IPS DF 4.7 (cell line): ENCODE data around the gene CREB3L1.

Experiments used
- DNase-seq: peaks from one replicate; pipeline ENCODE4 v3.0.0-alpha.2; 2013; ENCODE audit warnings: low spot score; ENCODE audit errors: extremely low read depth

Gene CREB3L1

DNA sequence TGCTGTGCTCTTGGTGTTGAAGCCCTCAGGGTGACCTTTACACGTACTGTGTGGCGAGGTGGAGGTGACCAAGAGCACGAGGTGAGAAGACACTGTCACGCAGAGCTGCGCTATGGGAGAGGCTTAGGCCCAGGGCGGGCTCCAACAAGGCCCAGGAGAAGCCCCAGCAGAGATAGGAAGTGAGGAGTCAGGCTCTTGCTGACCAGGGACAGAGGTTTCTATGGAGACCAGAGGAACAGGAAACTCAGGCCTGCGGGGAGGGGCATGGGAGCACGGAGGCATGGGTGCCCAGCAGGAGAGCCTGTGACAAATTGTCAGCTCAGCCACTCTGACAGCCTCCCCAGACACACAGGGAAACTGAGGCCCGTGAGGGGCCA is 85.6 kb downstream of the CREB3L1 start:
- no peak for DNase-seq

DNA sequence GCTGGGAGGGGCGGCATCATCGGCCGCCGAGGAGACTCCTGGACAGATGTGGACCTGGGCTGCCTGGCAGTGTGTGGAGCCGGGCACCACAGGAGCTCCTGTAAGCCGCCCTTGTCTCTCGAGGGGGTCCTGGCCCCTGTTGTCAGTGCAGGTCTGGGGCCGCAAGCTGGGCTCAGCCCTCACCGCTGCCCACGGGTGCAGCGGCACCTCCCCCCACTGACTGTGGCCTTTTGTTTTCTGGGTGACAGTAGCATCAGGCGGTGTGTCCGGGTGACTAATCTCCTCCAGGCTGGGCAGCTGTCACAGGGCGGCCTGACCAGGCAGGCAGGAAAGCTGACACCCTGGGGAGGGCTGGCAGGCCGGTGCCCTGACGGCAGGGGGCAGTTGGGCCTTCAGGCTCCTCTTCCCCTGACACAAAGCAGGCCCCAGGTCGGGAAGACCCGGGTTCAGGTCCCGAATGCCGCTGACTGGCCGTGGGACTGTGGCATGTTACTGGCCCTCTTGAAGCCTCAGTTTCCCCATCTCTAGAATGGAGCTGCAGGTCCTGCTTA is 86.1 kb downstream of the CREB3L1 start:
- no peak for DNase-seq

DNA sequence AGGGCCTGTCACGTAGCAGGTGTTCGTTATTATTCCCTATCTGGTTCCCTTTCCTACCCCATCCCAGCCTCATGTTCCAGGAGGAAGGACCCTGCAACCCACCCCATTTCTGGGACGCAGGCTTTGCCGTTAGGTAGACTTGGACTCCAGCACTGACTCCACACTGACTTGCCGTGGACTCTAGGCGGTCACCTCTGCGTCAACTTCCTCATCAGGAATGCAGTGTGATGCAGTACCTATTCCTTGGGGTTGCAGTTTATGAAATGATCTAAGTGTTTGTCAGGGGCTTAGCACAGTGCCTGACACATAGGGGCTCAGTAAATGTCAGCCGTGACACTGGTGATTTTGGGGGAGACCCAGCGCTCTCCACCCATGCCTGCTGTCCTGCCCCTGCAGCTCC is 86.6 kb downstream of the CREB3L1 start:
- no peak for DNase-seq

DNA sequence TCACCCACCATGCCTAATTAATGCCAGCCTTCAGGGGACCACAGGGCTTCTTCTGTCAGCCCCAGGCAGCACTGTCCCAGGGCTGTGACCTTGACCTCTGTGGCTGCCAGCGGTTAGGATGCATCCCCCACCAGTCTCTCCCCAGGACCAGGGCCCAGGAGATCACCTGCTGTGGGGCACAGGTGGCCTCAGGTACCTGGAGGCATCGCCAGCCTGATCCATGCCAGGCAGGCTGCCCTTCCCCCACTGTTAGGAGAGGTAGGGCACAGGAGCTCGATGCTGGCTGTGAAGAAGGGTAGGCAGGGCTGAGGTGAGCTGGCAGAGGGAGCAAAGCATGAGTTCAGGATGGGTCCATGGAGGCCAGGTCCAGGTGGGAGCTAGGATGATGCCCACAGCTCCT is 87.3 kb downstream of the CREB3L1 start:
- no peak for DNase-seq

DNA sequence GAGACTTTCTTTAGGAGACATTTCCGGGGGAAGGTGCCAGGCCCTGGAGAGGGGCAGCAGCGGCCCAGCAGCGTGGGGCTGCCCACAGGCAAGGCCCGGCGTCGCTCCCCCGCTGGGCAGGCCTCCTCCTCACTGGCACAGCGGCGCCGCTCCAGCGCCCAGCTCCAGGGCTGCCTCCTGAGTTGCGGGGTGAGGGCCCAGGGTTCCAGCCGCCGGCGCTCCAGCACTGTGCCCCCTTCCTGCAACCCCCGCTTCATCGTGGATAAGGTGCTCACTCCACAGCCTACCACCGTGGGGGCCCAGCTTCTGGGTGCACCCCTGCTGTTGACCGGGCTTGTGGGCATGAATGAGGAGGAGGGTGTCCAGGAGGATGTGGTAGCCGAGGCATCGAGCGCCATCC is 88.8 kb downstream of the CREB3L1 start:
- DNase-seq: no peak

DNA sequence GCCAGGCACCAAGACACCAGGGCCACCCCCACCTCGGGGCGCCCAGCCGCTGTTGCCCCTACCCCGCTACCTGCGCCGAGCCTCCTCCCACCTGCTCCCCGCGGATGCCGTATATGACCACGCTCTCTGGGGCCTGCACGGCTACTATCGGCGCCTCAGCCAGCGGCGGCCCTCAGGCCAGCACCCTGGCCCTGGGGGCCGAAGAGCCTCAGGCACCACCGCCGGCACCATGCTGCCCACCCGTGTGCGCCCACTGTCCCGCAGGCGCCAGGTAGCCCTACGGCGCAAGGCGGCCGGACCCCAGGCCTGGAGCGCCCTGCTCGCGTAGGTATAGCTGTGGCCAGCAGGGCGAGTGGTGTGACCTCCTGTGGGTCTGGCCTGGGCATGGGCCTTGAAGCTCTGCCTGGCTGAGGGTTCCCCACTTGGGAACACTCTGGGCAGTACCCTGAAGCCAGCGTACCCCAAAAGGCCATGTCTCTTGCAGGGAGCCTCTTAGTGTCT is 89.2 kb downstream of the CREB3L1 start:
- no peak for DNase-seq

DNA sequence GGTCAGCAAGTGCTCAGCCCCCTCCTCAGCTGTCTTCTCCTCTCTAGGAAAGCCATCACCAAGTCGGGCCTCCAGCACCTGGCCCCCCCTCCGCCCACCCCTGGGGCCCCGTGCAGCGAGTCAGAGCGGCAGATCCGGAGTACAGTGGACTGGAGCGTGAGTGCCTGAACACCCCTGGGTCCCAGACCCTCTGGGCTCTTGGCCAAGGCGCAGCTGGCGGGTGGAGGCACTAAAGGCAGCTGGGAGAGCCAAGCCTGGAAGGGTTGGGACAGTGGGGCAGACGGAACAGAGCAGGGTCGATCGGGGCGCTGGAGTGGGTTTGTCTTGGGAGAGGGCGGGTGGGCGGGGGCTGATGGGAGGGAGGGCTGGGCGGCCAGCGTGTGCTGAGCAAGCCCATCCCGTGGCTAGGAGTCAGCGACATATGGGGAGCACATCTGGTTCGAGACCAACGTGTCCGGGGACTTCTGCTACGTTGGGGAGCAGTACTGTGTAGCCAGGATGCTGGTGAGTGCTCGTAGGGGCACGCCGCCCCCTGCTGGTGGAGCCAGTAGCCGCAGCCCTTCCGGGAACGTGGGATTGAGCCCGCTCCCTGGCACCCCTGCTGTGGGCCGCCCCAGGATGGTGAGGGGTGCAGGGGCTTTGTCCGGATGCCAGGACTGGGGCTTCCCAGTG is 89.9 kb downstream of the CREB3L1 start:
- DNase-seq: no peak

DNA sequence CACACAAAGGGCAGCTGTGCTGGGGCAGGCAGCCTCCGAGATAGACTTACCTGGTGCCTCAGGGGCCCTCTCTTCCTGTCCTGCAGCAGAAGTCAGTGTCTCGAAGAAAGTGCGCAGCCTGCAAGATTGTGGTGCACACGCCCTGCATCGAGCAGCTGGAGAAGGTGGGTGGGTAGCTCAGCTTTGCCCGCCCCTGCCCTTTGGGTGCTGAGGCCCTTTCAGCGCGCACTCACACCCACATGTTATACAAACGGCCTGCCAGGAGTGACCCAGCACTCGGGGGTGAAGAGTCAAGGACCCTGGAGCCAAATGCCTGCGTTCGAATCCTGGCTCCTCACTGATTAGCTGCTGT is 90.4 kb downstream of the CREB3L1 start:
- no peak for DNase-seq

DNA sequence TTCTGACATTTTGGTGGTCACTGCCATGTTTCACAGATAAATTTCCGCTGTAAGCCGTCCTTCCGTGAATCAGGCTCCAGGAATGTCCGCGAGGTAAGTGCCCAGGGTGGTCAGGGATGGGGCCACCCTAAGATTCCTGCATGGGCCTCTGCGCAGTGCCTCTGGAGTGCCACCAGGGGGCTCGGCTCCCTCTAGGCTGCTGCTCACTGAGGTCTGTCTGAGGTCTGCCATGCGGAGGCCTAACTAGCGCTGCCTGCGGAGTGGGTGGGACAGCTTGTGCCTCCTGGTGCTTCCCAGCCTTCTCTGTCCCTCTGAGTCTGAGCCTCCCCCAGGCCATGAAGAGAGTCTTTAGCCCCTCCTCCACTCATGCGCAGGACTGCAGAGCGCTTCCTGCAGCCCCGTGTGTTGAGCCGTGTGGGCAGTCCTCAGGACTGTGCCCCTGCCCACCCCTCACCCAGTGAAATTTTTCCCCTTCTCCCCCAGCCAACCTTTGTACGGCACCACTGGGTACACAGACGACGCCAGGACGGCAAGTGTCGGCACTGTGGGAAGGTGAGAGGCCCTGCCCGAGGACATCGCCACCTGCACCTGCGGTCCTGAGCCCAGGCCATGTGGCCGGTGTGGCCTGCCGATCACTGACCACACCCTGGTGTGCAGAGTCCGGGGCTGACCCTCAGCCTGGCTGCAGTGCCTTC is 92.1 kb downstream of the CREB3L1 start:
- DNase-seq: no peak

DNA sequence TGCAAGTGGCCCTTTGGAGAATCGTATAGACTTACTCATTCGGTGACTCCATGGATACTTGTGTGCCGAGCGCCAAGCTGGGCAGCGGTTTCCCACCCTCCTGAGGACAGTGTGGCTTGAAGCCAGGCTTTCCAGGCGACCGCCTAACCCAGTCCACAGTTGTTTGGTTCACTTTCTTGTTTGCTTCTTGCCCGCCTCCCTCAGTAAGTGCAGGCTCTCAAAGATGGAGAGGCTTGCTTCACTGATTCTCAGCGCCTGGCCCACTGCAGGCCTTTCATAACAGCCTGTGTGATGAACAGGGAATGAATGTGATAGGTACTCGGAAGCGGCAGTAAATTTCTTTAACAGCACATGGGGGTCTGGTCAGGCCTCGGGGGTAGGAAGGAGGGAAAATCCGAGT is 92.8 kb downstream of the CREB3L1 start:
- DNase-seq: no peak
